H1 (cell line): ENCODE measurements around the gene NELFB. TPM values are rescaled to one million over a fixed set of nuclear protein-coding genes. Genes with fewer than 3 reads are reported as not detected.

Experiments
- CTCF ChIA-PET: fragments of 300-600 bp; sonication (Branson Sonifier 250); formaldehyde crosslinking; loops from one replicate; lab custom pipeline; 2021; ENCODE audit not compliant: partially characterized antibody; lab: Charles Lee
- POLR2A ChIA-PET: fragments of 300-600 bp; sonication (Branson Sonifier 250); formaldehyde crosslinking; loops from one replicate; lab custom pipeline; 2021; ENCODE audit warnings: inconsistent platforms; ENCODE audit not compliant: partially characterized antibody; lab: Charles Lee
- DNase-seq, 2 experiments: peaks; one replicate each; pipeline versions ENCODE4 v3.0.0 to v3.0.0-alpha.2; 2010 to 2022; ENCODE audit warnings: low spot score in 2 of 2, low read depth in 1 of 2, mixed read lengths in 1 of 2
- FAIRE-seq: peaks from 2 replicates; lab custom pipeline; 2011; peaks lifted over from hg19 to GRCh38; lab: Jason Lieb, UNC
- H2AFZ ChIP-seq: 2 replicates; pipeline ENCODE4 v1.8.1; 2012; ENCODE audit warnings: low read length, inconsistent platforms
- H2AK5ac ChIP-seq: 2 replicates; pipeline ENCODE4 v1.6.1; 2013; ENCODE audit warnings: low read depth, low read length
- H2BK120ac ChIP-seq: replicated peaks from 2 replicates; pipeline ENCODE3; 2013; ENCODE audit warnings: low read depth, low read length, inconsistent platforms
- H2BK12ac ChIP-seq: 2 replicates; pipeline ENCODE4 v1.6.1; 2013; ENCODE audit warnings: low read depth, low read length
- H2BK15ac ChIP-seq: 2 replicates; pipeline ENCODE4 v1.6.1; 2013; ENCODE audit warnings: low read length
- H2BK20ac ChIP-seq: 2 replicates; pipeline ENCODE4 v1.6.1; 2013; ENCODE audit warnings: low read length
- H2BK5ac ChIP-seq: 2 replicates; pipeline ENCODE4 v1.6.1; 2013; ENCODE audit warnings: low read depth, low read length
- H3K14ac ChIP-seq: 2 replicates; pipeline ENCODE4 v1.6.1; 2013; ENCODE audit warnings: inconsistent platforms; ENCODE audit not compliant: insufficient read length
- H3K18ac ChIP-seq: 2 replicates; pipeline ENCODE4 v1.6.1; 2013; ENCODE audit warnings: low read length; ENCODE audit errors: extremely low read depth
- H3K23ac ChIP-seq: 2 replicates; pipeline ENCODE4 v1.6.1; 2013; ENCODE audit warnings: inconsistent platforms; ENCODE audit not compliant: insufficient read length
- H3K23me2 ChIP-seq: 2 replicates; pipeline ENCODE4 v1.6.1; 2013; ENCODE audit warnings: low read depth, low read length
- H3K27ac ChIP-seq: 2 replicates; pipeline ENCODE4 v1.6.1; 2011; ENCODE audit warnings: low read depth, low read length, inconsistent platforms
- H3K27me3 ChIP-seq, 4 experiments: replicated peaks in 1 of 4; 1 replicate in 1 of 4; 2 replicates in 3 of 4; pipeline versions ENCODE4 v1.6.1 to v1.8.1; 2011 to 2013; ENCODE audit warnings: low read length in 3 of 4, mild to moderate bottlenecking in 3 of 4, inconsistent platforms in 2 of 4, mixed read lengths in 2 of 4, moderate library complexity in 1 of 4; ENCODE audit not compliant: control insufficient read depth in 3 of 4, insufficient read depth in 3 of 4; ENCODE audit errors: extremely low read depth in 1 of 4
- H3K36me3 ChIP-seq, 4 experiments: 2 replicates each; pipeline versions ENCODE4 v1.6.1 to v1.8.1; 2011 to 2013; ENCODE audit warnings: mild to moderate bottlenecking in 4 of 4, low read length in 3 of 4, moderate library complexity in 2 of 4, control low read depth in 1 of 4, inconsistent platforms in 1 of 4; ENCODE audit not compliant: insufficient read depth in 4 of 4, control insufficient read depth in 2 of 4
- H3K4ac ChIP-seq: replicated peaks from 2 replicates; pipeline ENCODE3; 2013; ENCODE audit warnings: low read length, low read depth, mixed read lengths, inconsistent platforms; ENCODE audit not compliant: insufficient read length
- H3K4me1 ChIP-seq, 4 experiments: replicated peaks in 1 of 4; 1 replicate in 1 of 4; 2 replicates in 3 of 4; pipeline versions ENCODE4 v1.6.1 to v1.8.1; 2011 to 2013; ENCODE audit warnings: low read length in 3 of 4, inconsistent platforms in 2 of 4, mixed read lengths in 1 of 4; ENCODE audit not compliant: insufficient read depth in 4 of 4, control insufficient read depth in 3 of 4
- H3K4me2 ChIP-seq, 2 experiments: 2 replicates each; pipeline versions ENCODE4 v1.6.1 to v1.8.1; 2011 to 2013; ENCODE audit warnings: low read depth in 2 of 2, low read length in 2 of 2, control low read depth in 1 of 2, inconsistent platforms in 1 of 2, mild to moderate bottlenecking in 1 of 2; ENCODE audit not compliant: insufficient read depth in 1 of 2
- H3K4me3 ChIP-seq, 4 experiments: fragments of 200-600, 300-600 bp in 1 of 4; sonication (generic), shearing (Covaris generic), sonication (Bioruptor Twin) in 1 of 4; 2 replicates each; pipeline versions ENCODE4 v1.5.1 to v1.8.1; 2011 to 2016; ENCODE audit warnings: low read length in 4 of 4, low read depth in 3 of 4, control low read depth in 2 of 4, inconsistent platforms in 2 of 4, mild to moderate bottlenecking in 2 of 4, mixed read lengths in 1 of 4, moderate library complexity in 1 of 4; ENCODE audit not compliant: insufficient read depth in 2 of 4; ENCODE audit errors: extremely low read depth in 1 of 4
- H3K56ac ChIP-seq: replicated peaks from 2 replicates; pipeline ENCODE3; 2013; ENCODE audit warnings: low read depth, mild to moderate bottlenecking, mixed read lengths, low read length, inconsistent platforms; ENCODE audit not compliant: insufficient read length
- H3K79me1 ChIP-seq: 2 replicates; pipeline ENCODE4 v1.6.1; 2013; ENCODE audit warnings: low read depth, low read length, control low read depth
- H3K79me2 ChIP-seq, 2 experiments: 2 replicates each; pipeline versions ENCODE4 v1.6.1 to v1.8.1; 2012 to 2013; ENCODE audit warnings: low read length in 2 of 2, mild to moderate bottlenecking in 2 of 2, inconsistent platforms in 1 of 2; ENCODE audit not compliant: insufficient read depth in 2 of 2, control insufficient read depth in 1 of 2
- H3K9ac ChIP-seq, 4 experiments: replicated peaks in 1 of 4; 1 replicate in 1 of 4; 2 replicates in 3 of 4; pipeline versions ENCODE4 v1.6.1 to v1.8.1; 2011 to 2013; ENCODE audit warnings: low read depth in 3 of 4, low read length in 3 of 4, control low read depth in 2 of 4, mild to moderate bottlenecking in 2 of 4, moderate library complexity in 2 of 4, inconsistent platforms in 1 of 4; ENCODE audit errors: extremely low read depth in 1 of 4
- H3K9me3 ChIP-seq, 2 experiments: 2 replicates each; pipeline versions ENCODE4 v1.6.1 to v1.8.1; 2012 to 2013; ENCODE audit warnings: mild to moderate bottlenecking in 2 of 2, moderate library complexity in 2 of 2, control low read depth in 1 of 2, inconsistent platforms in 1 of 2, low read depth in 1 of 2, low read length in 1 of 2, mixed read lengths in 1 of 2; ENCODE audit not compliant: insufficient read depth in 2 of 2
- H4K20me1 ChIP-seq, 2 experiments: replicated peaks in 1 of 2; 2 replicates each; pipeline versions ENCODE3 to v1.8.1; 2011 to 2013; ENCODE audit warnings: inconsistent platforms in 2 of 2, low read length in 2 of 2, mild to moderate bottlenecking in 1 of 2; ENCODE audit not compliant: insufficient read depth in 2 of 2, control insufficient read depth in 1 of 2
- H4K5ac ChIP-seq: 2 replicates; pipeline ENCODE4 v1.6.1; 2013; ENCODE audit warnings: low read length, low read depth, mixed read lengths, inconsistent platforms; ENCODE audit not compliant: insufficient read length
- H4K8ac ChIP-seq: 2 replicates; pipeline ENCODE4 v1.8.0; 2013; ENCODE audit warnings: mild to moderate bottlenecking, moderate library complexity, low read length, inconsistent platforms; ENCODE audit not compliant: insufficient read depth; ENCODE audit errors: extremely low read depth
- H4K91ac ChIP-seq: replicated peaks from 2 replicates; pipeline ENCODE3; 2013; ENCODE audit warnings: low read length, mixed read lengths, inconsistent platforms; ENCODE audit not compliant: insufficient read length
- GTF2F1 ChIP-seq: IDR thresholded peaks from 2 replicates; pipeline ENCODE4 v1.6.1; 2012; ENCODE audit warnings: low read depth, low read length, improper control_type of control experiment, borderline replicate concordance
- HDAC6 ChIP-seq: IDR thresholded peaks from one replicate; pipeline ENCODE4 v1.7.1; 2012; ENCODE audit warnings: low read depth, mild to moderate bottlenecking, inconsistent platforms, low read length, moderate library complexity
- WGBS, 2 experiments: shearing (Covaris generic) in 1 of 2; methylation state at CpG; one replicate each; pipeline versions ENCODE4 v1.1.6 to v1.1.7; 2013 to 2015; ENCODE audit warnings: low lambda C conversion rate in 2 of 2, mixed read lengths in 2 of 2, inconsistent platforms in 1 of 2, low coverage in 1 of 2, missing lambda C conversion rate in 1 of 2; ENCODE audit not compliant: insufficient replicate concordance in 2 of 2, insufficient coverage in 1 of 2, insufficient read length in 1 of 2; ENCODE audit errors: extremely low coverage in 1 of 2, missing lambda C conversion rate in 1 of 2; 5-methylcytosine and 5-hydroxymethylcytosine counted together
- polyA plus RNA-seq, 7 experiments: library from polyadenylated mRNA; depleted of rRNA in 3 of 7; stranded (reverse) in 5 of 7; unstranded in 2 of 7; fragments of >200 nt in 5 of 7; fragments of 200-250 nt in 2 of 7; gene quantifications; 1 replicate in 5 of 7; 2 replicates in 1 of 7; 4 replicates in 1 of 7; pipeline versions ENCODE4 v1.2.1 to v1.2.3, GENCODE V29; 2011 to 2013; ENCODE audit warnings: missing spikeins in 2 of 7, mixed read lengths in 2 of 7
- total RNA-seq: library from RNA; stranded (reverse); fragmentation: NEBNext Ultra II Directional; extraction: Animal tissue kit (Norgen Biotek cat#: 25700); gene quantifications from 2 replicates; pipeline ENCODE4 v1.2.1, GENCODE V29; 2021
- TF ChIP-seq, protein P1 (sequence below): IDR thresholded peaks from 2 replicates; pipeline ENCODE4 v1.6.1; 2011; ENCODE audit warnings: low read length, improper control_type of control experiment

NELFB gene
- total and polyA plus RNA-seq, 2 of the 8 experiments (the other 6 are each of a cell fraction or from before 2014, with no cell fraction given): 57.6 to 78.0 TPM

DNA sequence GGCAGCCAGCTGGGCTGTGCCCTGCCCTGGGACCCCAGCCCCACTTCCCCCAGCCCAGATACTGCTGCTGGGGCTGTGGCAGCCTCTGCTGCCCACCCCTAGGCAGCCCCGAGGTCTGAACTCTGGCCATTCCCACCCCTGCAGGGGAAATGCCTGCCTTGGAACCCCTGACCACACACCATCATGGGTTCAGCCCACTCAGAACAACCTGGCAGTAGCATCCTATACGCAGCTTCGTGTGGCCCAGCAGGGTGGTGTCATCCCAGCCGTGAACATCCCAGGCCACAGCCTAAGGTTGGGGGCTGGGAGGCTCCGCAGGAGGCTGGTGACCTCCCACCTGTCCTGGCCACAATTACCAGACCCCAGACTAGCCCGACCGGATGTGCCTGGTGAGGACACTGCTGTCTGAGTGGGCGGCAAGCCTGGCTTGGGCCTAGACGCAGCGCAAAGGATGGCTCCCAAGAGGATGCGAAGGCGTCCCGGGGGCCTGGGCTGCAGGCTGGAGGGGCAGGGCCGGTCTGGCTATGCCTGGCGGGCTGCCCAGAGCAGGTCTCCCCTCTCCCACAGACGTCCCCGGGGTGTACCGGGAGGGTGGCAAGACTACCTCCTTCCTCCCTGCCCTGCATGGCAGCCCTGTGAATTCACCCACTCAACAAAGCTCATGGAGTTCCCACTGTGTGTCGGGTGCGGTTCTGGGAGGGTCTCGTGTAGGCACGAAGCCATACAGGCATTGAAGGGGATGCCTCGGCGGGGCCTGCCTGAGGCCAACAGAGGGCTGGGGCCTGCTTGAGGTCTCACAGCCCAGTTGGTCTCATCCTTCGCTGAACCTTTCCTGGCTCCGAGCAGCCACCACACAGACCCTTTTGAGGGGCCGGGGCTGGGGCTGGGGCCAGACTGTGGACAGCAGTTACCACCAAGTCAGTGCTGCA lies 25.9 kb upstream of the NELFB start:
- Histone ChIP-seq H3K14ac (no peak overlapping the region), H3K36me3 (no peaks in the 10 kb centered on the region), H3K27me3 (no peaks in the 10 kb centered on the region; a peak in 1 of 7 replicates), H2AFZ (no peak overlapping the region), H3K9me3 (no peaks in the 10 kb centered on the region), H4K20me1 (peaks cover 0 to 1% of the 10 kb centered on the region in 2 experiments), H2BK5ac (no peak overlapping the region), H3K56ac (no peak overlapping the region), H2BK12ac (no peak overlapping the region), H3K23me2 (no peaks in the 10 kb centered on the region; the same call in 1 of the 2 replicates)
- no peak for DNase-seq
- CTCF ChIA-PET: interaction anchor here (0.6 to 20.2 kb wide), 12 partner anchors 13 to 259 kb away, joined by 3 to 204 read pairs (median 4); partner anchors contain the start of genes ANAPC2, SSNA1 and TOR4A
- POLR2A ChIA-PET: interaction anchor here (0.7 to 69.9 kb wide), 6 partner anchors 12 to 42 kb away, joined by 3 to 1462 read pairs (median 4); partner anchors contain the start of genes NELFB, STPG3, TOR4A and TPRN
- TF ChIP-seq, protein P1, sequence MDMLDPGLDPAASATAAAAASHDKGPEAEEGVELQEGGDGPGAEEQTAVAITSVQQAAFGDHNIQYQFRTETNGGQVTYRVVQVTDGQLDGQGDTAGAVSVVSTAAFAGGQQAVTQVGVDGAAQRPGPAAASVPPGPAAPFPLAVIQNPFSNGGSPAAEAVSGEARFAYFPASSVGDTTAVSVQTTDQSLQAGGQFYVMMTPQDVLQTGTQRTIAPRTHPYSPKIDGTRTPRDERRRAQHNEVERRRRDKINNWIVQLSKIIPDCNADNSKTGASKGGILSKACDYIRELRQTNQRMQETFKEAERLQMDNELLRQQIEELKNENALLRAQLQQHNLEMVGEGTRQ: no peak
- TF ChIP-seq GTF2F1 (no peak), HDAC6 (no peak)
- TF ChIP-seq, all 59 proteins: peak for 0
- Histone ChIP-seq H3K9ac (no peak overlapping the region), H3K23ac (no peak overlapping the region), H3K4me2 (no peak overlapping the region), H3K4ac (no peak overlapping the region), H3K18ac (no peak overlapping the region), H3K79me1 (no peaks in the 10 kb centered on the region), H2BK120ac (no peak overlapping the region), H3K4me3 (no peak overlapping the region), H2AK5ac (no peak overlapping the region), H2BK15ac (no peak overlapping the region), H3K4me1 (peaks cover 0 to 16% (median 5%) of the 10 kb centered on the region in 4 experiments; a peak in 4 of 7 replicates), H4K5ac (no peak overlapping the region), H2BK20ac (no peak overlapping the region), H3K79me2 (no peaks in the 10 kb centered on the region), H3K27ac (no peak overlapping the region), H4K91ac (no peak overlapping the region), H4K8ac (peak overlapping the region; percentile 51; the same call in 1 of the 2 replicates)
- FAIRE-seq: no peak
- 95% methylated on average over 22 of the region's 27 CpGs; no CpG with 5 or more reads in 1 of the 2 experiments for WGBS, 2 experiments
